GM19328 (cell line): ENCODE results near the gene NPW.

Experiments
- ATAC-seq: cut with Tn5 transposase; IDR thresholded peaks from one replicate; pipeline ENCODE4 v1.9.1; 2021; ENCODE audit warnings: mild to moderate bottlenecking, moderate library complexity; ENCODE audit not compliant: unreplicated experiment

Gene NPW

GRCh38 chr16:2034696-2035430 lies 15.3 kb downstream of the NPW start:
- no peak for ATAC-seq

DNA sequence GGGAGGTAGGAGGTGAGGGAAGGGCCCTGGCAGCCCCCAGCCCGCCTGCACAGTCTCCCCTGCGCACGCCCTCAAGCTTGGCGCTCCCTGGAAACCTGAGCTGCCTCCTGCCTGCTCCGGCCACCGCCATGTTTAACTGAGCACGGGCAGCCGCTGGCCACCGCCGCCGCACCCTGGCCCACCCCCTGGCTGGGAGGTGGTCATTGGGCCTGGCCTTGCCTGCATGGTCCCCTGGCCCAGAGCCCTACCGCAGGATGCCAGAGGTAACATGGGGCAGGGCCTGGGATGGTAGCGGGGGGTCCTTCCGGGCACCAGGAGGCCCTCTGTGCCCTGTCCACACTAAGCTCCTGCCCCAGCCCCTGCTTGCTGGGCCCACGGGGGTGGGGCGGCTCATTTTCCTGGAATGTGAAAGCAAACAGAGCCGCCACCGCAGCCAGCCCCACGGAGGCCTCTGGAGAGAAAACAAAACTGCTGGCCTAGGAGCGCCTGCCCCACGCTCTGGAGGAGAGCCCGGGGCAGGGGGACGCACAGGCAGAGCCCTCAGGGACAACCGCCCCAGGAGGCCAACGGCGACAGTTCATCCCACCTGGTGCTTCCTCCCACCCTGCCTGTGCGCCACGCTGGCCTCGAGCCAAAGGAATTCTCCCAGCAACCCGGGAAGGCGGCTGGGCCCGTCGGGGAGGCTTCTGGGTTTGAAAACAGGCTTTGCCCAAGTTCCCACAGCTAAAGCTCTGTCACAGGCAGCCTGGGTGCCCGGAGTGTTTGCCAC lies 16.0 kb downstream of the NPW start:
- ATAC-seq = no peak

- no peak for ATAC-seq
Measured at GRCh38 chr16:2036200-2036966, 16.8 kb downstream of the NPW start.

DNA sequence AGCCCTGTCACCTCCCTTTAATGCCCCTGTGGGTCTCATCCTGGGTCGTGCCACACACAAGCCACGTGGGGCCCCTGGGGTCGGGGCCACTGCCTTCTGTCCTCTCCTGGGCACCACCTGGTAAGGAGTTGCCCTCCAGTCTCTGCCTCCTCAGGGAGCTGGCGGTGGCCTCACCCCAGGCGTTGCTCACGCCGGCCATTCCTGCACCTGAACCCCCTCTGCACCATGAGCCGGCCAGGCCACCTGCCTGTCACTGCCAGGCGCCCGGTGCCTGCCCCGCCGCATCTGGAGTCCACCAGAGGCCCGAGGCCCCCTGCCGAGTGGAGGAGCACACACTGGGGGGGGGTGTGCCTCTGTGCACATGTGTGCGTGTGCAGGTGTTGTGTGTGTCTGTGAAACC lies 17.5 kb downstream of the NPW start:
- ATAC-seq = no peak

GRCh38 chr16:2037647-2038381 lies 18.2 kb downstream of the NPW start:
- ATAC-seq = no peak

GRCh38 chr16:2038382-2039231 lies 19.0 kb downstream of the NPW start:
- no peak for ATAC-seq

GRCh38 chr16:2039274-2040031 lies 19.9 kb downstream of the NPW start:
- ATAC-seq = no peak

GRCh38 chr16:2040041-2040786 lies 20.6 kb downstream of the NPW start:
- ATAC-seq = no peak

GRCh38 chr16:2040787-2041522 lies 21.4 kb downstream of the NPW start:
- no peak for ATAC-seq

GRCh38 chr16:2042171-2042985 lies 22.8 kb downstream of the NPW start:
- ATAC-seq = no peak

DNA sequence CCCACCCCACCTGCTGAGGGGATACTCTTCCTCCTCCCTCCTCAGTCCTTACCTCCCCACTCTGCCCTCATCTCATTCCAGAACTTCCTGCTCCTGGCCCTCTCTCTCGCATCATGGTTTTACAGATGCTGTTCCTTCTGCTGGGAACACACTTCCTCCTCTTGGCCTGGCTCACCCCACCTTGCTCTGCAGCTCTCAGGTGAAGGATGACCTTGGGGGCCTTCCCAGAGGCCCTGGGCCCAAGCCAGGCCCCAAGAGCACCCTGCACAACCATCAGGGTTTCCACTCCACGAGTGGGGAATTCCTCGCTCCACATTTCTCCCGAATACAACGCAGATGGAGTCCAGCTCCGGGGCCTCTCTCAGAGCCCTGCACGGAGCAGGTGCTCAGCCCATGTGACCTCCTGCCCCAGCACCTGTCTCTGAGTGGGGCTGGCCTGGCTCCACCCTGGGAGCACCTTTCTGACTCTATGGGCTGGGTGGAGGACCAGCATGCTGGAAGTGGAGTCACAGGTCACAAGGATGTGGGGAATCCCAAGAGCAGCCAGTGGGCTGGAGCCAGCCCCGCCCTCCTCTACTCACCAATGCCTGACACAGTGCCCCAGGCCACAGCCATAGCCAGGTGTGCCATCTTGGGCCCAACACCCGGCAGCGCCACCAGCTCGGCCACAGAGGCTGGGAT lies 23.5 kb downstream of the NPW start:
- ATAC-seq = no peak

DNA sequence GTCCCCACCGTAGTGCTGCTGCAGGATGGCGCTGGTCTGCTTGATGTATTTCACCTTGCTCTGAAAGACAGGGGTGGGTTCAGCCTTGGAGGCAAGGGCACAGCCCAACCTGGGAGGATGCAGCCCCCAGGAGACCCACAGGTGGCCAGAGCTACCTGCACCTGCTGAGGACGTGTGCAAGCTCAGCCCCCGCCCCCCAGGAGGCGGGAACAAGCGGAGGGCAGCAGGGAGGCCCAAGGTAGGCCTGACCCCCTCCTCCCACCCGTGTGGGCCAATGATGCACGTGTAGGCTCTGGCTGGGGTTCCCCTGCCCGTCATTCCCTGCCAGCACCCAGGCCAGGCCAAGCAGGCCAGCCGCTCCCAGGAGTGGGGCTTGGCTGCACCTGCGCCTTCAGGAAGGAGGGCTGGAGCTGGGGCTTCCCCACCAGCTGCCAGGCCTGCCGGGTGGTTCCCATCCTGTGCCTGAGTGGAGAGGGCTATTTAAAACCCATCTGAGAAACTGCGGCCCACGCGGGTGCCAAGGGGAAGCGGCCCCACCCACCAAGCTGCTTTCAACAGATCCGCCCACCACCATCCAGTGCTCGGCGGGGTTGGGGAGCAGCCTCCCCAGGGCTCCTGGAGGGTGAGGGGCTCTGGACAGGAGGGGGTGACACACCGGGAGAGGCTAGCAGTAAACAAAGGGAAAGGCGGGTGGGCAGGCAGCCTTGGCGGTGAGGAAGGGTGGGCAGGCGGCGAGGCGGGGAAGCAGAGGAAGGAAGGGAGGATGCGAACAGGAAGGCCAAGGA lies 24.3 kb downstream of the NPW start:
- ATAC-seq = no peak

DNA sequence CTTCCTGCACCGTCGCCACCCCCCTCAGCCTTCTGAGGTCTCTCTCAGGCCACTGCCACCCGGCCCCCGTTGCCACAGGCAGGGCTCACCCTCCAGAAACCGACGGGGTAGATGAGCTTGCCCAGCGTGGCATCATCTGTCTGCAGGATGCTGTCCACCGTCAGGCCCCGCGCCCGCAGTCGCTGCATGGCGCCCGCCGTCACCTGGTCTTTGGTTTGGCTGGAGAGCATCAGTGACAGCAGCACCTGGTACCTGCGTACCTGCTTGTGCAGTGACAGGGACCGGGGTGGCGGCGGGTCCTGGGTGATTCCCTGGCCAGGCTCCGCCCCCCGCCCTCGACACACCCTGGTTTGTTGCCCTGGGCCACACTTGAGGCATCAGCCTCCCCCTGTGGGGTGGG lies 25.0 kb downstream of the NPW start:
- ATAC-seq = no peak

- no peak for ATAC-seq
Measured at GRCh38 chr16:2045965-2046892, 26.6 kb downstream of the NPW start.

- no peak for ATAC-seq
Measured at GRCh38 chr16:2046893-2047329, 27.3 kb downstream of the NPW start.
